ENCODE measurements around the gene RAPGEF5.

- TF ChIP-seq POLR2A (IDR thresholded peaks at IDR 0.05; ENCODE audit: low read length) (no peak), GATA1 (IDR thresholded peaks at IDR 0.05; ENCODE audit: low read depth, low read length) (no peak)
Measured at GRCh38 chr7:22154143-22154529, 202.8 kb downstream of the RAPGEF5 start.

Measured in erythroblast (primary cell).